Measurements from ENCODE around the gene ISCA1.

DNA sequence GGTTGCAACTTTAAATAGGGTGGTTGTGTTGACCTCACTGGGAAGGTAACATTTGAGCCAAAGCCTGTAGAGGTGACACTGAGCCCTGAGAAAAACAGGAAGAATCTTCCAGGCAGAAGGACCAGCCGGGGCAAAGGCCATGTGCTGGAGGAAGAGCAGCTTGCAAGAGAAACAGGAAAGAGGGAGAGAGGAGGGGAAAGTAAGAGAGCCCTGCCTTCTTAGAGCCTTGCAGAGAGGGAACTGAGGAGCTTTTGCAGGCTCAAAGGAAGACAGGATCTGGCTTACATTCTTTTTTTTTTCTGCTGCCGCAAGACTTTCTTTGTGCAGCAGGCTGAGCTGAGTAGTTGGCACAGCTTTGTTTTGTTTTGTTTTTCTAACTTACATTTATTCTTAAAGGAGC, 40.3 kb downstream of the ISCA1 start:
- TF ChIP-seq, protein P1, sequence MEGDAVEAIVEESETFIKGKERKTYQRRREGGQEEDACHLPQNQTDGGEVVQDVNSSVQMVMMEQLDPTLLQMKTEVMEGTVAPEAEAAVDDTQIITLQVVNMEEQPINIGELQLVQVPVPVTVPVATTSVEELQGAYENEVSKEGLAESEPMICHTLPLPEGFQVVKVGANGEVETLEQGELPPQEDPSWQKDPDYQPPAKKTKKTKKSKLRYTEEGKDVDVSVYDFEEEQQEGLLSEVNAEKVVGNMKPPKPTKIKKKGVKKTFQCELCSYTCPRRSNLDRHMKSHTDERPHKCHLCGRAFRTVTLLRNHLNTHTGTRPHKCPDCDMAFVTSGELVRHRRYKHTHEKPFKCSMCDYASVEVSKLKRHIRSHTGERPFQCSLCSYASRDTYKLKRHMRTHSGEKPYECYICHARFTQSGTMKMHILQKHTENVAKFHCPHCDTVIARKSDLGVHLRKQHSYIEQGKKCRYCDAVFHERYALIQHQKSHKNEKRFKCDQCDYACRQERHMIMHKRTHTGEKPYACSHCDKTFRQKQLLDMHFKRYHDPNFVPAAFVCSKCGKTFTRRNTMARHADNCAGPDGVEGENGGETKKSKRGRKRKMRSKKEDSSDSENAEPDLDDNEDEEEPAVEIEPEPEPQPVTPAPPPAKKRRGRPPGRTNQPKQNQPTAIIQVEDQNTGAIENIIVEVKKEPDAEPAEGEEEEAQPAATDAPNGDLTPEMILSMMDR (IDR thresholded peaks at IDR 0.05), result no peak
- no peak for TF ChIP-seq POLR2A (IDR thresholded peaks at IDR 0.05)
- no peak for TF ChIP-seq POLR2AphosphoS5 (IDR thresholded peaks at IDR 0.05)

Measured in breast epithelium (tissue), 3 donors.